Keratinocyte (primary cell): ENCODE data around the gene GPR158. TPM values are rescaled to one million over a fixed set of nuclear protein-coding genes. Genes with fewer than 3 reads are reported as not detected.
"Not testable (repeated sequence)": the region's sequence is repeated elsewhere in the genome, so short reads cannot be mapped to it uniquely, and the experiment has no call there.

ENCODE experiments used
- DNase-seq: peaks from one replicate; pipeline ENCODE4 v3.0.0-alpha.2; 2011; ENCODE audit warnings: low read depth, missing footprints, low spot score
- FAIRE-seq: peaks from 2 replicates; lab custom pipeline; 2011; peaks lifted over from hg19 to GRCh38; lab: Jason Lieb, UNC
- H2AFZ ChIP-seq: 2 replicates; pipeline ENCODE4 v1.6.0; 2012; ENCODE audit warnings: low read length, control low read depth, inconsistent platforms; ENCODE audit not compliant: control insufficient read depth
- H3K27ac ChIP-seq: 2 replicates; pipeline ENCODE4 v1.5.1; 2011; ENCODE audit warnings: low read length; ENCODE audit not compliant: control insufficient read depth, insufficient read depth
- H3K27me3 ChIP-seq: 3 replicates; pipeline ENCODE4 v1.6.0; 2011; ENCODE audit warnings: low read length; ENCODE audit not compliant: control insufficient read depth, insufficient read depth; ENCODE audit errors: extremely low read depth
- H3K36me3 ChIP-seq, 2 experiments: 2 replicates in 1 of 2; 3 replicates in 1 of 2; pipeline ENCODE4 v1.5.1; 2011; ENCODE audit warnings: low read length in 2 of 2, mild to moderate bottlenecking in 1 of 2; ENCODE audit not compliant: control insufficient read depth in 2 of 2, insufficient read depth in 2 of 2; ENCODE audit errors: extremely low read depth in 1 of 2
- H3K4me1 ChIP-seq: 3 replicates; pipeline ENCODE4 v1.5.1; 2011; ENCODE audit warnings: low read length; ENCODE audit not compliant: control insufficient read depth, insufficient read depth; ENCODE audit errors: extremely low read depth
- H3K4me2 ChIP-seq: 3 replicates; pipeline ENCODE4 v1.6.0; 2011; ENCODE audit warnings: low read depth, low read length; ENCODE audit not compliant: control insufficient read depth, insufficient read depth; ENCODE audit errors: extremely low read depth
- H3K4me3 ChIP-seq, 3 experiments: fragments of 200-600 bp in 1 of 3; sonication (generic) in 1 of 3; 2 replicates in 2 of 3; 3 replicates in 1 of 3; pipeline ENCODE4 v1.5.1; 2011 to 2016; ENCODE audit warnings: low read length in 3 of 3, mild to moderate bottlenecking in 3 of 3, control low read depth in 2 of 3, inconsistent platforms in 1 of 3, low read depth in 1 of 3, mixed read lengths in 1 of 3, mixed run types in 1 of 3, moderate library complexity in 1 of 3; ENCODE audit not compliant: control insufficient read depth in 2 of 3, insufficient read depth in 2 of 3; ENCODE audit errors: extremely low read depth in 1 of 3
- H3K79me2 ChIP-seq: 2 replicates; pipeline ENCODE4 v1.6.0; 2012; ENCODE audit warnings: low read length; ENCODE audit not compliant: control insufficient read depth, insufficient read depth
- H3K9ac ChIP-seq: 3 replicates; pipeline ENCODE4 v1.6.0; 2011; ENCODE audit warnings: low read length; ENCODE audit not compliant: control insufficient read depth, insufficient read depth; ENCODE audit errors: extremely low read depth
- H3K9me1 ChIP-seq: 3 replicates; pipeline ENCODE4 v1.6.0; 2011; ENCODE audit warnings: low read length; ENCODE audit not compliant: control insufficient read depth, insufficient read depth; ENCODE audit errors: extremely low read depth
- H3K9me3 ChIP-seq: 2 replicates; pipeline ENCODE4 v1.5.1; 2012; ENCODE audit warnings: low read depth, low read length; ENCODE audit not compliant: control insufficient read depth
- H4K20me1 ChIP-seq: 3 replicates; pipeline ENCODE4 v1.6.0; 2011; ENCODE audit warnings: low read length; ENCODE audit not compliant: control insufficient read depth, insufficient read depth; ENCODE audit errors: extremely low read depth
- EZH2 ChIP-seq: IDR thresholded peaks from one replicate; pipeline ENCODE4 v1.6.1; 2012; ENCODE audit warnings: inconsistent platforms, mild to moderate bottlenecking, low read length, moderate library complexity
- dilution Hi-C: fragments of 300-500 bp; cut with MboI; formaldehyde crosslinking; loops from one replicate; pipeline ENCODE4 v1.7.0; 2020; ENCODE audit warnings: low sequenced_read_pairs; ENCODE audit not compliant: extremely low pct_ligation_motif_present
- polyA plus RNA-seq, 5 experiments: library from polyadenylated mRNA; depleted of rRNA in 3 of 5; stranded (reverse) in 3 of 5; stranded (forward) in 1 of 5; unstranded in 1 of 5; fragments of >200 nt; gene quantifications; 1 replicate in 1 of 5; 2 replicates in 3 of 5; 3 replicates in 1 of 5; pipeline versions ENCODE4 v1.2.1 to v1.2.3, GENCODE V29; 2011 to 2012; ENCODE audit warnings: missing spikeins in 2 of 5, low read depth in 1 of 5, low replicate concordance in 1 of 5
- TF ChIP-seq, protein P1 (sequence below), 3 experiments: IDR thresholded peaks in 1 of 3; conservative IDR thresholded peaks in 1 of 3; optimal IDR thresholded peaks in 1 of 3; 2 replicates in 2 of 3; 3 replicates in 1 of 3; pipeline versions ENCODE3 to v1.5.1; 2011; ENCODE audit warnings: low read length in 3 of 3, mild to moderate bottlenecking in 3 of 3, moderate library complexity in 2 of 3, control low read depth in 1 of 3, inconsistent platforms in 1 of 3; ENCODE audit not compliant: insufficient read depth in 2 of 3; ENCODE audit errors: extremely low read depth in 1 of 3

The GPR158 gene
- polyA plus RNA-seq, 1 donor (not counting 4 experiments of a cell fraction or from before 2014, with no cell fraction given), result not detected

DNA sequence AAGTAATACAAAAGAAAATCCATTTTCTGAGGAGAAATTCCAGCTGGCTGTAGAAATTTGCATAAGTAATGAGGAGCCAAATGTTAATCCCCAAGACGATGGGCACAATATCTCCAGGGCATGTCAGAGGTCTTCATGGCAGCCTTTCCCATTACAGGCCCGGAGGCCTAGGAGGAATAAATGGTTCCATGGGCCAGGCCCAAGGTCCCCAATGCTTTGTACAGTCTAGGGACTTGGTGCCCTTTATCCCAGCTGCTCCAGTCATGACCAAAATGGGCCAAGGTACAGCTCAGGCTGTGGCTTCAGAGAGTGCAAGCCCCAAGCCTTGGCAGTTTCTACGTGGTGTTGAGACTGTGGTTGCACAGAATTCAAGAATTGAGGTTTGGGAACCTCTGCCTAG, 182.5 kb downstream of the GPR158 start:
- H3K27ac ChIP-seq, result no peak overlapping the region
- no peak overlapping the region for H3K4me2 ChIP-seq
- no peak for FAIRE-seq
- no peaks in the 10 kb centered on the region for H3K79me2 ChIP-seq
- no peaks in the 10 kb centered on the region for H3K27me3 ChIP-seq
- H3K9ac ChIP-seq, result no peak overlapping the region
- no peaks in the 10 kb centered on the region for H4K20me1 ChIP-seq
- H3K9me3 ChIP-seq, result no peaks in the 10 kb centered on the region
- H3K4me1 ChIP-seq, result no peaks in the 10 kb centered on the region
- no peak overlapping the region for H2AFZ ChIP-seq
- no peak overlapping the region for H3K4me3 ChIP-seq
- DNase-seq, result no peak
- no peak for TF ChIP-seq EZH2
- TF ChIP-seq, protein P1, sequence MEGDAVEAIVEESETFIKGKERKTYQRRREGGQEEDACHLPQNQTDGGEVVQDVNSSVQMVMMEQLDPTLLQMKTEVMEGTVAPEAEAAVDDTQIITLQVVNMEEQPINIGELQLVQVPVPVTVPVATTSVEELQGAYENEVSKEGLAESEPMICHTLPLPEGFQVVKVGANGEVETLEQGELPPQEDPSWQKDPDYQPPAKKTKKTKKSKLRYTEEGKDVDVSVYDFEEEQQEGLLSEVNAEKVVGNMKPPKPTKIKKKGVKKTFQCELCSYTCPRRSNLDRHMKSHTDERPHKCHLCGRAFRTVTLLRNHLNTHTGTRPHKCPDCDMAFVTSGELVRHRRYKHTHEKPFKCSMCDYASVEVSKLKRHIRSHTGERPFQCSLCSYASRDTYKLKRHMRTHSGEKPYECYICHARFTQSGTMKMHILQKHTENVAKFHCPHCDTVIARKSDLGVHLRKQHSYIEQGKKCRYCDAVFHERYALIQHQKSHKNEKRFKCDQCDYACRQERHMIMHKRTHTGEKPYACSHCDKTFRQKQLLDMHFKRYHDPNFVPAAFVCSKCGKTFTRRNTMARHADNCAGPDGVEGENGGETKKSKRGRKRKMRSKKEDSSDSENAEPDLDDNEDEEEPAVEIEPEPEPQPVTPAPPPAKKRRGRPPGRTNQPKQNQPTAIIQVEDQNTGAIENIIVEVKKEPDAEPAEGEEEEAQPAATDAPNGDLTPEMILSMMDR (optimal IDR thresholded peaks at IDR 0.05 in 1 of 3, IDR thresholded peaks at IDR 0.05 in 1 of 3, conservative IDR thresholded peaks at IDR 0.05 in 1 of 3; ENCODE audit: extremely low read depth in 1 of 3, insufficient read depth in 2 of 3, low read length in 3 of 3), result no peak
- H3K36me3 ChIP-seq, result no peaks in the 10 kb centered on the region
- dilution Hi-C loops, result no loop called here
- H3K9me1 ChIP-seq, result no peaks in the 10 kb centered on the region

DNA sequence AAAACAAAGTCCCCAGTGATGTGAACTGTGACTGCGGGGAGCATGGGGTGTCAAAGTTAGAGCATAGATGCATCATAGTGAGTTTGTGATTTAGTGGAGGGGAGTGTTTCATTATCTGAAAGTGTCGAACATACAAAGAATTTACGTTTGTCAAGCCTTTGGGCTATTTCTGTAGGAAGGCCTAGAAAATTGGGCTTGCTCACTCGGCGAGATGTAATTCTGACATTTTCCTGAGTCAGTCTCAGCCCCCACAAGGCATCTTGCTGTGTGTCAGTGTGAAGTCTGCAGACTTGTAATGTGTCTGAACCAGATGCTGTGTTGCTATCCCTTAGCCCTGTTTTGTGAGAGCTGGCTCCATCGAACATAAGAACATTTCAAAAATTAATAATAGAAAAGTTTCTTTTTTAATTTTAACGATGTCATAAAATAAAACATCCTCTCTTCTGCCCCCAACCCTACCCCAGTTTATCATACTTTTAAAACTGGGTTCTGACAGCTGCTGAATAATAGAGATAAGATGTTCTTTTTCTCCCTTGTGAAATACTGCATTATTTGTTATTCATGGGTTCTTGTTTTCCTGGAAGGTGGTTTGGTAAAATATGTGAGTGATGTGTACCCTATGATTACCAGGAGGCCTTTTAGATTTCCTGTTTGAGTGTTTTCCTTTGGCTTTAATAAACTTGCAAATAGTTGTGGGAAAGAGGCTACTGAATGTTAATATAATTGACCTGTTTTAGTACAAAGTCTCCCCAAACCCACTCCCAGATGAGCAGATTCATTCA, 207.4 kb downstream of the GPR158 start:
- dilution Hi-C loops, result no loop called here
- H3K9me1 ChIP-seq, result no peaks in the 10 kb centered on the region
- H3K4me2 ChIP-seq, result no peak overlapping the region
- H3K79me2 ChIP-seq, result no peaks in the 10 kb centered on the region
- no peak overlapping the region for H3K9ac ChIP-seq
- H4K20me1 ChIP-seq, result no peaks in the 10 kb centered on the region
- no peaks in the 10 kb centered on the region for H3K9me3 ChIP-seq
- H3K36me3 ChIP-seq, result no peaks in the 10 kb centered on the region
- H3K4me1 ChIP-seq, result no peaks in the 10 kb centered on the region
- no peak for DNase-seq
- H3K27ac ChIP-seq, result no peak overlapping the region
- FAIRE-seq, result no peak
- no peak overlapping the region for H2AFZ ChIP-seq
- no peaks in the 10 kb centered on the region for H3K27me3 ChIP-seq
- TF ChIP-seq, protein P1 (optimal IDR thresholded peaks at IDR 0.05 in 1 of 3, IDR thresholded peaks at IDR 0.05 in 1 of 3, conservative IDR thresholded peaks at IDR 0.05 in 1 of 3; ENCODE audit: extremely low read depth in 1 of 3, insufficient read depth in 2 of 3, low read length in 3 of 3), result no peak
- no peak for TF ChIP-seq EZH2
- no peak overlapping the region for H3K4me3 ChIP-seq

DNA sequence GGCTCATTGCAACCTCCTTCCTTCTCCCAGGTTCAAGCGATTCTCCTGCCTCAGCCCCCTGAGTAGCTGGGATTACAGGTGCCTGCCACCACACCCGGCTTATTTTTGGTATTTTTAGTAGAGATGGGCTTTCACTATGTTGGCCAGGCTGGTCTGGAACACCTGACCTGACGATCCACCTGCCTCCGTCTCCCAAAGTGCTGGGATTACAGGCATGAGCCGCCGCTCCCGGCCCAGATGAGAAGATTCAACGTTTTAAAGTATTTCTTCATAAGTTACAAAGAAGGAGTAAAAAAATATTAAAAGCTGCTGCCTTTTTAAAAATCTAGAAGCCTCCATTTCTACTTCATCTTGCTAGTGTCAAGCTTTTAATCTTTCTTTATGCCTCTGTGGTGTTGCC, 208.1 kb downstream of the GPR158 start:
- H3K9me3 ChIP-seq, H3K27me3 ChIP-seq, H3K27ac ChIP-seq, H3K36me3 ChIP-seq, H3K4me3 ChIP-seq, H3K9me1 ChIP-seq, H4K20me1 ChIP-seq, H2AFZ ChIP-seq, dilution Hi-C loops, H3K4me1 ChIP-seq, H3K9ac ChIP-seq, H3K4me2 ChIP-seq, FAIRE-seq, H3K79me2 ChIP-seq, DNase-seq: not testable (repeated sequence)
